ENCODE results near the gene RAMACL.

GRCh38 chr6:166575205-166575604, 11.3 kb downstream of the RAMACL start:
- no peak for TF ChIP-seq CTCF (IDR thresholded peaks at IDR 0.05 in 8 of 11, conservative IDR thresholded peaks at IDR 0.05 in 3 of 11)
- TF ChIP-seq POLR2A (IDR thresholded peaks at IDR 0.05) = no peak
- peak in 2 of 3 donors; percentile 36 to 60 for TF ChIP-seq POLR2AphosphoS5 (IDR thresholded peaks at IDR 0.05)
